Measurements from ENCODE around the gene PLCB1.

- no peak for TF ChIP-seq POLR2A (IDR thresholded peaks at IDR 0.05; ENCODE audit: low read depth, low read length)
- TF ChIP-seq POLR2AphosphoS5 (IDR thresholded peaks at IDR 0.05; ENCODE audit: low read depth, low read length): no peak
These were observed 719.4 kb downstream of the PLCB1 start for GRCh38 chr20:8851446-8851845.
